ENCODE data around the gene EXD3.

EXD3 gene

DNA sequence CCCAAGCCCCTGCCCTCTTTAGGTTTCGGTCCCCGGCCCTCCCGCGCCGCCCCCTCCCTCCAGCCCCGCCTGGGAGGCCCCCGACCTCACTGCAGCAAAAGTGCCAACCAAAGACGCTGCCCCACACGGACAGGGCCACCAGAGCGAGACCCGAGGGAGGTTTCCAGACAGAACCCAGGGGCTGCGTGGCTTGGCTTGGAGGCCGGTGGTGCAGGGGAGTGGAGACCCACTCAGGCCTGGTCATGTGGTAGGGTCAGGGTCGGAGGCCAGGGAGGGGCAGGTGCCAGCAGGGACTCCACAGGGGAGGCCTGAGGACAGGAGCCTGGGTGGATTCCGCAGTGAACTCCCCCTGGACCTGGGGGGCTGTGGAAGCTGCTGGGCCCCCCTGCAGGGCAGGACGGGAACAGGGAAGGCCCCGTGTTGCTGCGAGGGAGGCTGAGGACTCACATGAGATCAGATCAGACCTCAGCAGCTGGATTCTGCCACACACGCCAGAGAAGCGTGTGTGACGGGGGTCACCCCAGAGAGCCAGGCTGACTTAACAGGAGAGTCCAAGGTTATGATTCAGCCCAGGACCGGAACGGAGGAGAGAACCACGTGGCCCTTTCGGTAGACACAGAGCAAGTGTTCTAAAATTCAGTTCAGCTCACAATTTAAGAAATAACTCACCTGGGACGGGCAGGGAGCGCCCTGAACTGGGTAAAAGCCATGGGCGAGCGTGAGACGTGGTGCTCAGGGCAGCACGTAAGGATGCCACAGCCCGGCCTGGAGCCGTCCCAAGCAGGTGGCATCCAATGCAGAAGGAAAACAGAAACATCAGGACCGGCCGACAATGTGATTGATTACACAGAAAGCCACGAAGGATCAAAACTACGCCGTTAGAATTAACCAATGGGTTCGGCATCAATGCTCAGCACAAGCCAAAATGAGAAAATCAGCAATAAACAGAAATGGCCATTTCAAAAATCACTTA lies 38.9 kb downstream of the EXD3 start:
- TF ChIP-seq, protein P1, sequence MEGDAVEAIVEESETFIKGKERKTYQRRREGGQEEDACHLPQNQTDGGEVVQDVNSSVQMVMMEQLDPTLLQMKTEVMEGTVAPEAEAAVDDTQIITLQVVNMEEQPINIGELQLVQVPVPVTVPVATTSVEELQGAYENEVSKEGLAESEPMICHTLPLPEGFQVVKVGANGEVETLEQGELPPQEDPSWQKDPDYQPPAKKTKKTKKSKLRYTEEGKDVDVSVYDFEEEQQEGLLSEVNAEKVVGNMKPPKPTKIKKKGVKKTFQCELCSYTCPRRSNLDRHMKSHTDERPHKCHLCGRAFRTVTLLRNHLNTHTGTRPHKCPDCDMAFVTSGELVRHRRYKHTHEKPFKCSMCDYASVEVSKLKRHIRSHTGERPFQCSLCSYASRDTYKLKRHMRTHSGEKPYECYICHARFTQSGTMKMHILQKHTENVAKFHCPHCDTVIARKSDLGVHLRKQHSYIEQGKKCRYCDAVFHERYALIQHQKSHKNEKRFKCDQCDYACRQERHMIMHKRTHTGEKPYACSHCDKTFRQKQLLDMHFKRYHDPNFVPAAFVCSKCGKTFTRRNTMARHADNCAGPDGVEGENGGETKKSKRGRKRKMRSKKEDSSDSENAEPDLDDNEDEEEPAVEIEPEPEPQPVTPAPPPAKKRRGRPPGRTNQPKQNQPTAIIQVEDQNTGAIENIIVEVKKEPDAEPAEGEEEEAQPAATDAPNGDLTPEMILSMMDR (IDR thresholded peaks at IDR 0.05; ENCODE audit: low read depth, low read length): no peak
- H3K4me3 ChIP-seq (ENCODE audit: low read depth, low read length): no peak overlapping the region

DNA sequence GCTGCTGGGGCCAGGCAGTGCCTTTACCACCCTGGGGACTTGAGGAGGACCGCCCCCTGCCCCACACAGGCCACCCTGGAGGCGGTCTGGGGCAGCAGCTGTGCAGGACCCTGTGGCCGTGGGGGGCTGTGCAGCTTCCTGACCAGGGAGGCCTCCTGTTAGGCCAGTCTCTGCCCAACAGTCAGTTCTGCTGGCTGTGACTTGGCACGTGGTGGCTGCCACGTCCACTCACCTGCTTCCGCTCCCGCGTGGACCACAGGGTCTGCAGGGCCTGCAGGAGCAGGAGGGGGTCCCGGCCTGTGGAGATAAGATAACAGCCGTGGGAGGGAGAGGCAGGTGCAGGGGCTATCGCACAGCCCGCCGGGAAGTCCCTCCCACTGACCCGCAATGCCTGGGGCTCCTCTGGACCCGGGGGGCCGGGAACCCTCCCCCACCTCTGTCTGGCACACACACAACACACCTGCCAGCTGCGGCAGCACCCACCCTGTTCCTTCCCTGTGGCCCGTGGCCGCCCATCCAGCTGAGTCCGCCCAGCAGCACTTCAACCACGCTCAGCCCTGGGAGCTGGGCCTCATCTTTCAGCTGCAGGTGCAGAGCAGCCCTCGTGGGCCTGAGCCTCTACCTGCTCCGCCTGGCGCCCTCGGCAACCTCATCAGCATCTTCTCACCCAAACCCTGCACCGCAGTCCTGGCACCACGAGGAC lies 39.7 kb downstream of the EXD3 start:
- TF ChIP-seq, protein P1 (IDR thresholded peaks at IDR 0.05; ENCODE audit: low read depth, low read length): no peak

DNA sequence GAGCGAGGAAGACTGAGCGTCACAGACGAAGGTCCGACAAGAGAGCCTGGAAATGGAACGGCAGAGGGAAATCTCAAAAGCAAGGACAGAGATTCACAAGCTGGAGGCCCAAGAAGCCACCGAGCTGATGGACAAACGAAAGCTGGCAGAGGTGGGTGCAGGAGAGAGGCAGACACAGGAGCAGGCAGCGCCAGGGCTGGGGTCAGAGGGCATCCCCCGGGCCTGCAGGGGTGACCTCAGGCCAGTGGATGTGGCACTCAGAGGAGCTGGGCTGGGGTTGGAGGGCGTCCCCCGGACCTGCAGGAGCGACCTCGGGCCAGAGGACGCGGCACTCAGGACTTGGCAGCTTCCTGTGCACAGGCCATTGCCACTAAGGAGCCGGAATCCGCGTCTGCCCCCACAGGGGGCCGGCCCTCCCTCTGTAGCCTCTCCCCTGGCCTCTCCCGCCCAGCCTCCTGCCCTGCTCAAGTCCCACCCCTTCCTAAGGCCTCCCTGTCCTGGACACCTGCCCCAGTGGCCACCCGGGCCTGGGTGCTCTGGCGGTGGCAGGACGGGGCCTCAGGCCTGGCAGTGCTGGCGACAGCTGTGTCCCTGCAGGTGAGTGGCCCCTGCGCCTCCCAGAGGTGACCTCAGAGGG lies 40.4 kb downstream of the EXD3 start:
- TF ChIP-seq, protein P1 (IDR thresholded peaks at IDR 0.05; ENCODE audit: low read depth, low read length): no peak
- no peak overlapping the region for H3K4me3 ChIP-seq (ENCODE audit: low read depth, low read length)

More for the DNA sequence above, 39.7 kb downstream of the EXD3 start:
- no peak overlapping the region for H3K4me3 ChIP-seq (ENCODE audit: low read depth, low read length)

DNA sequence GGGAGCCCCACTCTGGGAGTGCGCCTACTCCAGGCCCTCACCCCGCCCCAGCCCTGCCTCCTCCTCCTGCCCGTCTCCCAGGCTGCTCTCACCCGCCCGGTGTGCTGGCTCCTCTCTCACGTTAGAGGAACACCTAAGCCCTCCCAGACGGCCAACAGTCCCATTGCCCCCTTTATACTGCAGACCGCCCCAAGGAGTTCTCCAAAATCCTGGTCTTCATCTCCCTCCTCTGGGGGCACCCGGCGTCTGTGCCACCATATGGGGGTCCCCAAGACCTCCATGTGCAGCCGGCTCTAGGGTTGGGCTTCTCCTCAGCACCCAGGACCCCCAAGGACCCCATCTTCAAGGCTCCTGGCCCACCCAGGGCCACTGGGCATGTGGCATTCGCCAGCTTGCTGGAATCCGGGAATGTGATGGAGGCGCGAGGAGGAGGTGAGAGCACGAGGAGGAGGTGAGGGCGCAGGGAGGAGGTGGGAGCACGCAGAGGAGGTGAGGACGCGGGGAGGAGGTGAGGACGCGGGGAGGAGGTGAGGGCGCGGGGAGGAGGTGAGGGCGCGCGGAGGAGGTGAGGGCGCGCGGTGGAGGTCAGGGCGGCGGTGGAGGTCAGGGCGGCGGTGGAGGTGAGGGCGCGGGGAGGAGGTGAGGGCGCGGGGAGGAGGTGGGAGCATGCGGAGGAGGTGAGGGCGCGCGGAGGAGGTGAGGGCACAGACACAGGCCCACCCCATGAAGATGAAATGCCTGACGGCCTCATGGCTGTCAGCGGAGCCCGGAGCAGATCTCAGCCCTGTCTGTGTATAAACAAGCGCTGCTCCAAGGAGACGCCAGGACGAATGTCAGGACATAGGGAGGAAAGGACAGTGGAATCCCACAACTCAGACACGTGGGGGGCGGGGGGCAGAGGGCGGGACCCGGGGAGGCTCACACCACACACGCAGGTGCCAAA lies 41.2 kb downstream of the EXD3 start:
- no peak overlapping the region for H3K4me3 ChIP-seq (ENCODE audit: low read depth, low read length)
- TF ChIP-seq, protein P1 (IDR thresholded peaks at IDR 0.05; ENCODE audit: low read depth, low read length): no peak

DNA sequence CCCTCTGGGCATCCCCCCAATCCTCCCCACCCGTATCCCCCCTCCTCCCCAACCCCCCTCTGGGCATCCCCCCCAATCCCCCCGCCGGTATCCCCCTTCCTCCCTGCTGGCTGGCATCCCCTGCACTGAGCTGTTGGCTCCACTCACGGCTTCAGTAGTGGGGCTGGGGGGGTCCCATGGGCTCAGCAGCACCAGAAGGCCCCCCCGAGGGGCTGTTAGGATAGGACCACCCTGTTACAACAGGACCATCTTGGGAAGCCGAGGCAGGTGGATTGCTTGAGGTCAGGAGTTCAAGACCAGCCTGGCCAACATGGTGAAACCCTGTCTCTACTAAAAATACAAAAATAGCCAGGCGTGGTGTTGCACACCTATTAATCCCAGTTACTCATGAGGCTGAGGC lies 42.4 kb downstream of the EXD3 start:
- no peak overlapping the region for H3K4me3 ChIP-seq (ENCODE audit: low read depth, low read length)
- TF ChIP-seq, protein P1 (IDR thresholded peaks at IDR 0.05; ENCODE audit: low read depth, low read length): no peak

DNA sequence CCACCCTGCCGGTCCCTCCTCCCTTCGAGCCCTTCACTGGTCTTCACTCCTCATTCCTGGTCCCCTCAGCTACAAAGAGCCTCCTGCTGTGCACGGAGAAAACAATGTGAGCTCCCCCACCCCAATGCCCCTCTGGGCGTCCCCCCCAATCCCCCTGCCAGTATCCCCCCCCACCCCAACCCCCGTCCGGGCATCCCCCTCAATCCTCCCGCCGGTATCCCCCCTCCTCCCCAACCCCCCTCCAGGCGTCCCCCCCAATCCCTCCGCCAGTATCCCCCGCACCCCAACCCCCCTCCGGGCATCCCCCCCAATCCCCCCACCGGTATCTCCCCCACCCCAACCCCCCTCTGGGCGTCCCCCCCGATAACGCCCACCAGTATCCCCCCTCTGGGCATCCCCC lies 42.8 kb downstream of the EXD3 start:
- no peak overlapping the region for H3K4me3 ChIP-seq (ENCODE audit: low read depth, low read length)
- TF ChIP-seq, protein P1 (IDR thresholded peaks at IDR 0.05; ENCODE audit: low read depth, low read length): no peak

Measured in WI38 (cell line).